ENCODE measurements around the gene JAG1.

Gene JAG1
- total RNA-seq: 3.1 to 5.9 (median 3.2) reads per million in 3 donors

DNA sequence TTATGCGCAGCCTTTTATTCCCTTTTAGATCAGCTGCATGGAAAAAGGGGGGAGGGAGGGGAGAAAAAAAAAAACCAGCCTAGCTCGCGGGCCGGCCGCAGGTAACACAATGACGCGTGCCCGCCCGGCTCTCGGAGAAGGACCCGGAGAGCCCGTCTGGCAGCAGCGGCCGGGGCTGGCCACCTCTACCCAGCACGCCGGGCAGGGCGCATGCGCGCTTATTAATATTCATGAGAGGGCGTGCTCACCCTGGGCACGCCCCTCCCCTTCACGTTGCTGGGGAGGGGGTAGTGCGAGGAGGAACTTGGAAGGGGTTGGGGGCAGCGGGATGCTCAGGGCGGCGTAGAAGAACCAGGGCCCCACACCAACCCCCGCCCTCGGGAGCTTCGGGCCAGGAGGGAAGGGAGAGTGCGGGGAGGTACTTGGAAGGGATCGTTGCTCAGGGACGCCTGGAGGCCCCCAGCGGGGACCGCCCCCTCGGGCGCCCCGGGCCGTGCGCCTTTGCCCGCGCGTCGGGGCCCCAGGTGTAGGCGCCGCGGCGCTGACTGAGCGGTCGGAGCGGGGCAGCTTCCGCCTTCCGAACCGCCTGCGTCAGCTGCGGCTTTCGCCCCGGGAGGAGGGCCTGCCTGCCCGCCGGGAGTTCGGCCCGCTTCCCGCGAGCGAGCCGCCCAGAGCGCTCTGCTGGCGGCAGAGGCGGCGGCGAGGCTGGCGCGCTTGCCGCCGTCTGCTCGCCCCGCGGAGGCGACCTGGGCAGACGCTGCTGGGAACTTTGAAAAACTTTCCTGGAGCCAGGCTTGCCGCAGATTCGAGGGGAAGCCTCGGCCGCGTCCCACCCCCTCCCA is at the start of gene JAG1:
JAG1 (minus strand) TSS at position 158 of the 842 bp plus-strand sequence. CDS start 469 bp downstream, outside the sequence.
- H3K4me3 ChIP-seq (ENCODE audit: insufficient read depth, low read depth, low read length, poor library complexity, severe bottlenecking): peak within 1 kb of the TSS; percentile 60
- no peaks in the 10 kb centered on the region for H3K9me3 ChIP-seq (ENCODE audit: control insufficient read depth, low read length)
- H3K27me3 ChIP-seq (replicated peaks; ENCODE audit: control insufficient read depth, insufficient read depth, low read length, poor library complexity, severe bottlenecking): peaks cover 22% of the 10 kb centered on the region

DNA sequence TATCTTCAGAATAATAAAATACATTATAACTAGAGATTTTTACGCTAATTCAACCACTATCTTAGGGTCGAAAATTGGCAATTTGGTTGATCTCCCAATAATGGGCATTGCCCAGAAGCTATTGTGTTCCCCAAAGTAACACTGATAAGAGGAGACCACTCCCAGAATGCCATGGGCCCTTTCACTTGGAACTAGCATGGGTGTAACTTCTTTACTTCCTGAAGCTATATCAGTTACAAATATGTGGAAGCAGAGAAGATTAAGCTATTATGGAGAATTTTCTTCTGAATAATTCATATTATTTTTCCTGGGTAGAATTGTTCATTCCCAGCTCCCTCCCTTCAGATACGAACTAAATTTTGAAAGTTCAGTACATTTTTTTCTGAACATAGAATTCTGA is 48.2 kb upstream of the JAG1 start:
- Histone ChIP-seq H3K36me3 (ENCODE audit: control insufficient read depth, insufficient read depth, low read length) (no peaks in the 10 kb centered on the region), H3K27me3 (replicated peaks; ENCODE audit: control insufficient read depth, insufficient read depth, low read length, poor library complexity, severe bottlenecking) (no peaks in the 10 kb centered on the region), H3K27ac (ENCODE audit: insufficient read depth, low read length, poor library complexity, severe bottlenecking) (no peak overlapping the region), H3K4me3 (ENCODE audit: insufficient read depth, low read depth, low read length, poor library complexity, severe bottlenecking) (no peak overlapping the region), H3K4me1 (ENCODE audit: control insufficient read depth, insufficient read depth, low read length, poor library complexity, severe bottlenecking) (no peaks in the 10 kb centered on the region), H3K9me3 (ENCODE audit: control insufficient read depth, low read length) (no peaks in the 10 kb centered on the region)
- no peak for DNase-seq

More for the DNA sequence above, at the start of gene JAG1:
- DNase-seq: peak in 2 of 3 donors; percentile 27 to 32
- H3K36me3 ChIP-seq (ENCODE audit: control insufficient read depth, insufficient read depth, low read length): no peaks in the 10 kb centered on the region
- peaks cover 19% of the 10 kb centered on the region for H3K4me1 ChIP-seq (ENCODE audit: control insufficient read depth, insufficient read depth, low read length, poor library complexity, severe bottlenecking)
- no peak within 1 kb of the TSS for H3K27ac ChIP-seq (ENCODE audit: insufficient read depth, low read length, poor library complexity, severe bottlenecking)

DNA sequence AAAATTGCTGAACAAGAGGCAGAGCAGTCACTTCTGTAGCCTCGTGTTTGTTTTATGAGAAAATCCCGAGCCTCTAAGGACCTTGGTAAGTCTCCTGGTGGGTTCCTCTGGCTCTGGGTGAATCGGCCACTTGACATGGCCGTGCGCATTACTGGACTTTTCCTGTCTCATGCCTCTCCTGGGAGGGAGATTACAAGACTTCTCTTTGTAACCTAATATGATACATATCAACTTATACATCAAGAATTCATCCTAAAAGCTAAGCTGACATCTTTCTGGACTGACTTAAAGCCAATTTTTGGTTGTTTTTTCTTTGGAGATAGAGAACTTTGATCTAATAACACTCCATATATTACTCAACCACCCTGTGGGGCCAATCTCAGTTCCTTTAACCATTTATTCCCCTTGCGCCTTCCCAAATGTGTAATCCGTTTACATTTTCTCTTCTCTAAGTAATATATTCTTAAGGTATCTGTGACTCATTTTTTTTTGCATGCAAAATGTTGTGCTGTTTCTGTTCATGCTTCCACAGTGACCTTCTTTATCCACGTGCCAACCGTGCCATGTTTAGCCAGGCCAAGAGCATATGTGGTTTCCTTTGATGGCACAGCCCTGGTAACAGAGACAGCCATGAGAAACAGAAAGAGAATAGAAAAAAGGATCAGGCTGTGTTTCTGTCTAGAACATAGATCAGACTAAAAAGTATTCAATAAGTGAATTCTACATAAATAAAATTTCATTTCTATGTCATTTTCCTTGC is 47.5 kb upstream of the JAG1 start:
- H3K4me3 ChIP-seq (ENCODE audit: insufficient read depth, low read depth, low read length, poor library complexity, severe bottlenecking): no peak overlapping the region
- H3K36me3 ChIP-seq (ENCODE audit: control insufficient read depth, insufficient read depth, low read length): no peaks in the 10 kb centered on the region
- H3K27me3 ChIP-seq (replicated peaks; ENCODE audit: control insufficient read depth, insufficient read depth, low read length, poor library complexity, severe bottlenecking): no peaks in the 10 kb centered on the region
- DNase-seq: no peak
- no peaks in the 10 kb centered on the region for H3K4me1 ChIP-seq (ENCODE audit: control insufficient read depth, insufficient read depth, low read length, poor library complexity, severe bottlenecking)
- no peak overlapping the region for H3K27ac ChIP-seq (ENCODE audit: insufficient read depth, low read length, poor library complexity, severe bottlenecking)
- H3K9me3 ChIP-seq (ENCODE audit: control insufficient read depth, low read length): no peaks in the 10 kb centered on the region

DNA sequence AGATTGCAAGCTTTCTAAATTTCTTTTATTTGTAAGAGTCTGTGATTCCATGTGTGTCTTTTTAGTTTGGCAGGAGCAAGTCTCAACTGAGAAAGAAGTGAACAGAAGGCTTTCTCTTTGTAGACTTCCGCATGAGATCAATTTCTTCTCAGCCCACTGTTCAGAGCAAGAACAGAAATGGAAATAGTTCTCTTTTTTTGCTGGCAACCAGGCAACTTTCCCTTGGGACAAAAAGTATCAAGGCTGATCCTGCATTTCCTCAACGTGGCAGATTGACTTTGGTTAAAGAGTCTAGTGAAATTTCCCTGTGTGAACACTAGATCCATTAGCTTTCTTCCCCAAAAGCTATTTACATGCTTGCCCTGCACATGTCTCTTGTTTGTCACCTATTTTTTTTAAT is 46.8 kb upstream of the JAG1 start:
- Histone ChIP-seq H3K27me3 (replicated peaks; ENCODE audit: control insufficient read depth, insufficient read depth, low read length, poor library complexity, severe bottlenecking) (no peaks in the 10 kb centered on the region), H3K4me1 (ENCODE audit: control insufficient read depth, insufficient read depth, low read length, poor library complexity, severe bottlenecking) (no peaks in the 10 kb centered on the region), H3K36me3 (ENCODE audit: control insufficient read depth, insufficient read depth, low read length) (no peaks in the 10 kb centered on the region), H3K4me3 (ENCODE audit: insufficient read depth, low read depth, low read length, poor library complexity, severe bottlenecking) (no peak overlapping the region), H3K27ac (ENCODE audit: insufficient read depth, low read length, poor library complexity, severe bottlenecking) (no peak overlapping the region), H3K9me3 (ENCODE audit: control insufficient read depth, low read length) (no peaks in the 10 kb centered on the region)
- no peak for DNase-seq

DNA sequence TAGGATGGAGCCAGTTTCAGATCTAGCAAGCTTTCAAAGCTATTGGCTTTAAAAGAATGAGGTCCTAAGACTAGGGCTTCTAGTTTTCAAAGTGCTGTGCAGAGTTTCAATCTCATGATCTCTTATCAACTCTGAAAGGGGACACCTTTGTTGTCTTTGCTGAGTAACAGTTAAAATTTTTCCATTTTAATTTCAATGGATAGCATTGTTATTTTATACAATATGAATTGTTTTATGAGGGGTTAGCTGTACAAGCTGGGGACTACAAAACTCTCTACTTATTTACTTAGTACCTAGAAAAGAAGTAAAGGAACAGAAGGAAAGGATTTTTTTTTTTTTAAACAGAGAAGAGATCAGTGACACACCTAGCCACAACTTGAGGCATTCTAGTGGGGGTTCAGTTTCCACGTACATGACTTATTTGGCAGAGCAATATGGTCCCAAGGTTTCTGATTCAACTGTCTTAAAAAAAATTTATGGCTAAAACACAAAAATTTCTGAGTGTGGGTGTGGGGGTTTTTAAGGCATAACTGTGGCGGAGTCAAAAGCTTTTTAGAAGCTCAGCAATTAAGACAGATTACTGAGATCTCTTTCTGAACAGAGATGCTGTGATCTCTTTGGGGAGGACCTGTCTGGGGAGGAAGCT is 46.1 kb upstream of the JAG1 start:
- Histone ChIP-seq H3K27ac (ENCODE audit: insufficient read depth, low read length, poor library complexity, severe bottlenecking) (no peak overlapping the region), H3K27me3 (replicated peaks; ENCODE audit: control insufficient read depth, insufficient read depth, low read length, poor library complexity, severe bottlenecking) (no peaks in the 10 kb centered on the region), H3K9me3 (ENCODE audit: control insufficient read depth, low read length) (no peaks in the 10 kb centered on the region), H3K4me1 (ENCODE audit: control insufficient read depth, insufficient read depth, low read length, poor library complexity, severe bottlenecking) (no peaks in the 10 kb centered on the region), H3K4me3 (ENCODE audit: insufficient read depth, low read depth, low read length, poor library complexity, severe bottlenecking) (no peak overlapping the region), H3K36me3 (ENCODE audit: control insufficient read depth, insufficient read depth, low read length) (no peaks in the 10 kb centered on the region)
- no peak for DNase-seq

DNA sequence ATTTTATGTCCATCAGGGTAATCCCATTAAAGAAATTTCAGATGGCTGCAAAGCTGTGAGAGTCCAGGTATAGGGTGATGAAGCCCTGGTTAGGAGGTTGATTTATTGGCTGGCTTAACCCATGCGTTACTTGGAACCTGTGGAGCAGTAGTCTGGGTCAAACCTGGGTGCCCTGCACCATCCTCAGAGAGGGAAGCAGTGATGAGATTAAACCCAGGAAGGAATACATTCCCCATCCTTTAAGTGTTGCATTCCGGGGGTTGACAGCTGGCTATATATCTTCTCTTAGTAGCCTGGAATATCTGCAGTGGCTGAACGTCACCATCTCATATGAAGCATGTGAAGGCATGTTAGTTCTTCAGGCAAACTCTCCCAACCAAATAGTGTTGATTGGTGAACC is 44.9 kb upstream of the JAG1 start:
- Histone ChIP-seq H3K4me3 (ENCODE audit: insufficient read depth, low read depth, low read length, poor library complexity, severe bottlenecking) (no peak overlapping the region), H3K9me3 (ENCODE audit: control insufficient read depth, low read length) (no peaks in the 10 kb centered on the region), H3K4me1 (ENCODE audit: control insufficient read depth, insufficient read depth, low read length, poor library complexity, severe bottlenecking) (no peaks in the 10 kb centered on the region), H3K27me3 (replicated peaks; ENCODE audit: control insufficient read depth, insufficient read depth, low read length, poor library complexity, severe bottlenecking) (no peaks in the 10 kb centered on the region), H3K36me3 (ENCODE audit: control insufficient read depth, insufficient read depth, low read length) (no peaks in the 10 kb centered on the region), H3K27ac (ENCODE audit: insufficient read depth, low read length, poor library complexity, severe bottlenecking) (no peak overlapping the region)
- no peak for DNase-seq

DNA sequence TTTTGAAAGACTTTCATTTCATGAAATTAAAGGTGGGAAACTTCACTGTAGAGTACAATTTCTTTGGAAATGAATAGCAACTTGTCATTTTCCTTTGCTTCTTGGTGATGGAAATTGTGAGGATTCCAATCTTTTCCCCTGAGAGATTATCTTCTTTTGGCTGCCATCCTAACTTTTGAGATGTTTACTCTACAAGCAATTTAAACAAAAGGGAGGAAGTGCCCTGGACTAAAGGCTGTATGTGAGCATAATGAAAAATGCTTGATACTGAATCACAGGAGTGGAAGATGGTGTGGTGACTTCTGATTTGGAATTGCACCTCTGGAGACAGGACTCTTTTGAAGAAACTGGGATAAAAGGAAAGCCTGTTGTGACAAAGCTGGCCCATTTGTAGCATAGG is 43.1 kb upstream of the JAG1 start:
- H3K36me3 ChIP-seq (ENCODE audit: control insufficient read depth, insufficient read depth, low read length): no peaks in the 10 kb centered on the region
- no peak overlapping the region for H3K4me3 ChIP-seq (ENCODE audit: insufficient read depth, low read depth, low read length, poor library complexity, severe bottlenecking)
- H3K9me3 ChIP-seq (ENCODE audit: control insufficient read depth, low read length): no peaks in the 10 kb centered on the region
- no peak overlapping the region for H3K27ac ChIP-seq (ENCODE audit: insufficient read depth, low read length, poor library complexity, severe bottlenecking)
- no peaks in the 10 kb centered on the region for H3K4me1 ChIP-seq (ENCODE audit: control insufficient read depth, insufficient read depth, low read length, poor library complexity, severe bottlenecking)
- no peaks in the 10 kb centered on the region for H3K27me3 ChIP-seq (replicated peaks; ENCODE audit: control insufficient read depth, insufficient read depth, low read length, poor library complexity, severe bottlenecking)
- no peak for DNase-seq

DNA sequence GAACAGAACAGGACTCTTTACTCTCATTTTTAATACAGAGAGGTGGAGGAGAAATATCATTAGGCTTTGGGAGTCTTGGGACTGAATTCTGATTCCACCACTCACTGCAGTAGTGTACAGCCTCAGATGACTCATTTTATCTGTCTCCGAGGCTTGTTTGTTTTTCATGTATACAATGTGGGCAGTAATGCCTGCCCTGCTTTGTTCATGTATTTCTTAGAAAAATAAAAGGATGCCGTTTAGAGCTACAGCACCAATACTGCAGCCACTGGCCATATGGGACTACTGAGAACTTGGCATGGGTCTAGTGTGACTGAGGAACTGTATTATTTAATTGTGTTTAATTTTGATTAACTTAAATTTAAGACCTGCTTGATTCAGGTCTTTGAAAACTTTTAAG is 41.2 kb upstream of the JAG1 start:
- no peaks in the 10 kb centered on the region for H3K9me3 ChIP-seq (ENCODE audit: control insufficient read depth, low read length)
- no peaks in the 10 kb centered on the region for H3K27me3 ChIP-seq (replicated peaks; ENCODE audit: control insufficient read depth, insufficient read depth, low read length, poor library complexity, severe bottlenecking)
- H3K4me1 ChIP-seq (ENCODE audit: control insufficient read depth, insufficient read depth, low read length, poor library complexity, severe bottlenecking): no peaks in the 10 kb centered on the region
- no peaks in the 10 kb centered on the region for H3K36me3 ChIP-seq (ENCODE audit: control insufficient read depth, insufficient read depth, low read length)
- H3K4me3 ChIP-seq (ENCODE audit: insufficient read depth, low read depth, low read length, poor library complexity, severe bottlenecking): no peak overlapping the region
- DNase-seq: no peak
- no peak overlapping the region for H3K27ac ChIP-seq (ENCODE audit: insufficient read depth, low read length, poor library complexity, severe bottlenecking)

DNA sequence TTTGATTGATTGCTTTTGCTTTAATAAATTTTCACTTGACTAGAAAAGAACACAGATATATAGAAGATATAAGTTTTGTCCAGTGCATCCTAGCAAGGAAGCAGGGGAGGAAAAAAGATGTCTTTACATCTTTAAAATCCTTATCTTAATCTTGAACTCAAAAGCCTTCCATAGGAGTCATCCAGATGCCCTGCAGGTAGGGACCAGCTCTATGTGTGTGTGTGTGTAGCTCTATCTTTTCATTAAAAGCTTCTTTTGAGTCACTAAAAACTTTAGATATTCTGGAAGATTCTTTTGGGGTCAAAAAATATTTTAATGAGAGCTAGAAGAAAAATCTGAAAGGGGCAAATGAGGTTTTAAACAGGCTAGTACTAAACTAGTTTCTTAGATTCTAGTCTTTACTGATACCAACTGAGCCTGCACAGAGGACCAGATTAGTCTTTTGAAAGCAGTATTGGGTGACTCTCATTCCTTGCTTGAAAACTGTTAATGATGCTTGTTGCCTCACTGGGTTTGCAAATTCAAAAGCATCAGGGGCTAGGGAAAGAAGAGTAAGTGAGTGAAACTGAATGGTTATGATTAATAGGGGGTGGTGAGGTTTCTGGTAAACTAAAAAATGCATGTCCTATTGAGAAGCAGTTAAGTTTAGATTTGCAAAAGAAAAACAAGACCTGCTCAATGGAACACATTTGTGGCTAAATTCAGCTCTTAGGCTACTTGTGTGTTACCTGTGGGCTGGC is 40.6 kb upstream of the JAG1 start:
- no peaks in the 10 kb centered on the region for H3K4me1 ChIP-seq (ENCODE audit: control insufficient read depth, insufficient read depth, low read length, poor library complexity, severe bottlenecking)
- H3K4me3 ChIP-seq (ENCODE audit: insufficient read depth, low read depth, low read length, poor library complexity, severe bottlenecking): no peak overlapping the region
- no peaks in the 10 kb centered on the region for H3K27me3 ChIP-seq (replicated peaks; ENCODE audit: control insufficient read depth, insufficient read depth, low read length, poor library complexity, severe bottlenecking)
- DNase-seq: no peak
- no peak overlapping the region for H3K27ac ChIP-seq (ENCODE audit: insufficient read depth, low read length, poor library complexity, severe bottlenecking)
- H3K36me3 ChIP-seq (ENCODE audit: control insufficient read depth, insufficient read depth, low read length): no peaks in the 10 kb centered on the region
- no peaks in the 10 kb centered on the region for H3K9me3 ChIP-seq (ENCODE audit: control insufficient read depth, low read length)

Data from effector memory CD4-positive, alpha-beta T cell (primary cell).